HEK293 (cell line): ENCODE measurements around the gene AIG1.

Source experiments
- CTCF ChIA-PET: fragments of 350-600 bp; formaldehyde crosslinking; extraction: SDS; loops from one replicate; lab custom pipeline; 2021; ENCODE audit warnings: antibody characterized with exemption; lab: Yijun Ruan, JAX
- POLR2A ChIA-PET: fragments of 300-600 bp; formaldehyde crosslinking; extraction: SDS; loops from one replicate; lab custom pipeline; 2020; ENCODE audit warnings: antibody characterized with exemption, inconsistent platforms; lab: Yijun Ruan, JAX
- H3K27ac ChIP-seq: fragments of 200-500 bp; sonication (Bioruptor generic); 2 replicates; pipeline ENCODE4 v1.5.1; 2014; ENCODE audit warnings: low read depth, low read length, control low read depth, inconsistent platforms; ENCODE audit errors: extremely low read depth
- H3K36me3 ChIP-seq, 2 experiments: fragments of 200-500 bp in 1 of 2; sonication (Bioruptor generic) in 1 of 2; 1 replicate in 1 of 2; 2 replicates in 1 of 2; pipeline ENCODE4 v1.5.1; 2014 to 2017; ENCODE audit warnings: inconsistent platforms in 2 of 2, low read length in 2 of 2; ENCODE audit not compliant: control insufficient read depth in 2 of 2, insufficient read depth in 1 of 2
- H3K4me1 ChIP-seq: fragments of 200-500 bp; sonication (Bioruptor generic); 2 replicates; pipeline ENCODE4 v1.5.1; 2014; ENCODE audit warnings: mild to moderate bottlenecking, low read length, inconsistent platforms; ENCODE audit not compliant: control insufficient read depth, insufficient read depth
- H3K4me3 ChIP-seq: 2 replicates; pipeline ENCODE4 v1.5.1; 2011; ENCODE audit warnings: low read depth, mild to moderate bottlenecking, control low read depth, low read length, moderate library complexity
- H3K9me3 ChIP-seq: fragments of 200-500 bp; sonication (Bioruptor generic); 2 replicates; pipeline ENCODE4 v1.5.1; 2014; ENCODE audit warnings: low read depth, low read length, inconsistent platforms; ENCODE audit not compliant: control insufficient read depth, insufficient read depth
- ATF2 ChIP-seq: fragments of 450-650 bp; formaldehyde crosslinking; IDR thresholded peaks from 2 replicates; pipeline ENCODE4 v1.5.1; 2016; ENCODE audit warnings: missing biosample characterization, missing genetic modification characterization, low read depth
- BCL11B ChIP-seq: fragments of 450-650 bp; formaldehyde crosslinking; IDR thresholded peaks from 2 replicates; pipeline ENCODE4 v1.5.1; 2016; ENCODE audit warnings: low read depth, missing biosample characterization, missing genetic modification characterization
- SETDB1 ChIP-seq: IDR thresholded peaks from one replicate; pipeline ENCODE4 v1.6.1; 2017; ENCODE audit warnings: mild to moderate bottlenecking, low read length, moderate library complexity, mixed read lengths; ENCODE audit not compliant: insufficient read length
- ZBTB17 ChIP-seq: fragments of 450-650 bp; formaldehyde crosslinking; IDR thresholded peaks from 2 replicates; pipeline ENCODE4 v1.5.1; 2016; ENCODE audit warnings: missing biosample characterization, missing genetic modification characterization
- ZNF112 ChIP-seq: fragments of 450-650 bp; formaldehyde crosslinking; IDR thresholded peaks from 2 replicates; pipeline ENCODE4 v1.5.0; 2017; ENCODE audit warnings: missing biosample characterization, missing genetic modification characterization
- ZNF140 ChIP-seq: fragments of 450-650 bp; formaldehyde crosslinking; IDR thresholded peaks from 2 replicates; pipeline ENCODE4 v1.5.1; 2016; ENCODE audit warnings: missing biosample characterization, missing genetic modification characterization
- ZNF148 ChIP-seq: fragments of 450-650 bp; formaldehyde crosslinking; IDR thresholded peaks from 2 replicates; pipeline ENCODE4 v1.5.0; 2017; ENCODE audit warnings: missing biosample characterization, missing genetic modification characterization, borderline replicate concordance
- ZNF157 ChIP-seq: fragments of 450-650 bp; formaldehyde crosslinking; IDR thresholded peaks from 2 replicates; pipeline ENCODE4 v1.5.1; 2016; ENCODE audit warnings: missing biosample characterization, missing genetic modification characterization
- ZNF629 ChIP-seq: fragments of 450-650 bp; formaldehyde crosslinking; IDR thresholded peaks from 2 replicates; pipeline ENCODE4 v1.5.1; 2017; ENCODE audit warnings: missing biosample characterization, missing genetic modification characterization
- ZNF639 ChIP-seq: fragments of 450-650 bp; formaldehyde crosslinking; IDR thresholded peaks from 2 replicates; pipeline ENCODE4 v1.5.1; 2016; ENCODE audit warnings: missing biosample characterization, missing genetic modification characterization
- ZNF670 ChIP-seq: fragments of 450-650 bp; formaldehyde crosslinking; IDR thresholded peaks from 2 replicates; pipeline ENCODE4 v1.5.1; 2016; ENCODE audit warnings: missing biosample characterization, missing genetic modification characterization, low read depth
- ZNF677 ChIP-seq: fragments of 450-650 bp; IDR thresholded peaks from 2 replicates; pipeline ENCODE4 v1.5.0; 2018; ENCODE audit warnings: missing biosample characterization, mild to moderate bottlenecking, missing genetic modification characterization, moderate library complexity
- ZNF776 ChIP-seq: fragments of 450-650 bp; formaldehyde crosslinking; IDR thresholded peaks from 2 replicates; pipeline ENCODE4 v1.5.0; 2017; ENCODE audit warnings: missing biosample characterization, missing genetic modification characterization, borderline replicate concordance

AIG1 gene

GRCh38 chr6:143198312-143198711 lies 137.6 kb downstream of the AIG1 start:
- Histone ChIP-seq H3K4me1 (peaks cover 5% of the 10 kb centered on the region), H3K9me3 (no peaks in the 10 kb centered on the region), H3K27ac (no peak overlapping the region), H3K36me3 (no peaks in the 10 kb centered on the region), H3K4me3 (no peak overlapping the region)
- ChIA-PET CTCF (interaction anchor here (0.6 kb wide), 1 partner anchor 304 kb away, joined by 3 read pairs; no protein-coding TSS in a partner anchor), POLR2A (no interaction called here)
- TF ChIP-seq ZNF670, result no peak

- no peaks in the 10 kb centered on the region for H3K36me3 ChIP-seq
- TF ChIP-seq ZNF148 (tag by site-specific recombination) (no peak), ZBTB17 (tag by site-specific recombination) (no peak), ZNF157 (tag by site-specific recombination) (no peak), ZNF677 (tag by site-specific recombination) (no peak), ZNF140 (tag by site-specific recombination) (no peak), ZNF776 (no peak), BCL11B (tag by site-specific recombination) (no peak)
- POLR2A ChIA-PET, result no interaction called here
- CTCF ChIA-PET, result no interaction called here
- no peak overlapping the region for H3K4me3 ChIP-seq
- no peaks in the 10 kb centered on the region for H3K9me3 ChIP-seq
- H3K4me1 ChIP-seq, result peaks cover 5% of the 10 kb centered on the region
- no peak overlapping the region for H3K27ac ChIP-seq
Measured at GRCh38 chr6:143199291-143199690, 138.6 kb downstream of the AIG1 start.

- H3K36me3 ChIP-seq, result no peaks in the 10 kb centered on the region
- ChIA-PET POLR2A (no interaction called here), CTCF (no interaction called here)
- no peak overlapping the region for H3K4me3 ChIP-seq
- no peak overlapping the region for H3K27ac ChIP-seq
- H3K9me3 ChIP-seq, result no peaks in the 10 kb centered on the region
- no peak for TF ChIP-seq ZNF112 (tag by site-specific recombination)
- peak; percentile 46; the same call in 1 of the 2 replicates for TF ChIP-seq ATF2 (tag by site-specific recombination)
- 0 out of 2 replicates have a peak, but pooled peaks have one; percentile 20 for TF ChIP-seq ZNF629 (tag by site-specific recombination)
- peaks cover 5% of the 10 kb centered on the region for H3K4me1 ChIP-seq
Measured at GRCh38 chr6:143200167-143200770, 139.6 kb downstream of the AIG1 start.

- ChIA-PET POLR2A (no interaction called here), CTCF (interaction anchor here (0.5 kb wide), 1 partner anchor 729 kb away, joined by 6 read pairs; no protein-coding TSS in a partner anchor)
- H3K4me1 ChIP-seq, result no peaks in the 10 kb centered on the region
- H3K9me3 ChIP-seq, result no peaks in the 10 kb centered on the region
- H3K36me3 ChIP-seq, result no peaks in the 10 kb centered on the region
- TF ChIP-seq ZNF639, result no peak
- peak; percentile 57 for TF ChIP-seq SETDB1
- TF ChIP-seq, all 188 proteins: peak for 1
- Histone ChIP-seq H3K4me3 (no peak overlapping the region), H3K27ac (no peak overlapping the region)
Measured at GRCh38 chr6:143204045-143204444, 143.4 kb downstream of the AIG1 start.
